HG03575 (cell line): ENCODE measurements around the gene TAS1R3.

Experiments
- ATAC-seq: cut with Tn5 transposase; IDR thresholded peaks from one replicate; pipeline ENCODE4 v1.9.1; 2021; ENCODE audit not compliant: unreplicated experiment, insufficient number of reproducible peaks, low FRiP score; ENCODE audit errors: extremely low read depth

Gene TAS1R3

DNA sequence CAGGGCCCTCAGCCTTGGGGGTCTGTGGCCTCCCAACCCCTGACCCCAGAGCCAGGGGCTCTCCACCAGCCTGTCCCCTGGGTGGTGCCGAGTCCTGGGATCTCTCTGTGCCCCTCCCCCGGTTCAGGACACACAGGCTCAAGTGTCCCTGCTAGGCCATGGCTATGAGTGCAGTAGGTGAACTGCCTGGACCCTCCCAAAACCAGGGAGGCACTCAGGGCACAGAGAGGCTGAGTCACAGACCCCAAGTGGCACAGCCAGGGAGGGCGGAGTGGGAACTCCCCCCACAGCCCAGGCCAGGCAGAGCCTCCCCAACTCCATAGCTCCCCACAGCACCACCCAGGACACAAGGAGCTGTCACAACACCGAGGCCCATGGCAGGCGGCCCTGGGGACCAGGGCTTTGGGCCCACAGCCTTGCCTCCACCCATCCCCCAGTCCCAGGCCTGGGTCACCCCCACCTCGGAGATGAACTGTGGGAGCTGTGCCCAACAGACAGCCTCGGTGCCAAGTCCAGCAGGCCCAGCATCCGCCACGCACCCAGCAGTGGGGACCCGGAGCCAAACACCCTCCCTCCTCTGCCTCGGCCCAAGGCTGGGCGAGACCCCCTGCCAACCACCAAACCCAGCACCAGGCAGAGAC is 14.9 kb downstream of the TAS1R3 start:
- no peak for ATAC-seq

DNA sequence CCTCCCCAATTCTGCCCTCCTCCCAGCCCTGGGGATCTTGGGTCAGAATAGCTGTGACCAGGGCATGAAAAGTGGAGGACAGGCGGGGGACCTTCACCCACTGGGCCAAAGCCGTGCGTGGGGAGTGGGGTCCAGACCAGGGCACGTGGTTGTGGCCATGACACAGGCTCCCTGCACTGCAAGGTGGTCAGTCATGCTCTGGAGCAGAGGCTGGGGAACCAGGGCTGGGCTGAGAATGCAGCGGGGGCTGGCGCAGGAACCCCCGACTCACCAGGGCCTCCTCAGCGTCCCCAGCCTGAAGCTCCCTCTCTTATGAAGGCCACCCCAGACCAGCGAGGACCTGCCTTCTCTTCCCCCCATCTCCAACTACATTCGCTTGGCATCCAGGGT is 15.4 kb downstream of the TAS1R3 start:
- ATAC-seq: no peak

DNA sequence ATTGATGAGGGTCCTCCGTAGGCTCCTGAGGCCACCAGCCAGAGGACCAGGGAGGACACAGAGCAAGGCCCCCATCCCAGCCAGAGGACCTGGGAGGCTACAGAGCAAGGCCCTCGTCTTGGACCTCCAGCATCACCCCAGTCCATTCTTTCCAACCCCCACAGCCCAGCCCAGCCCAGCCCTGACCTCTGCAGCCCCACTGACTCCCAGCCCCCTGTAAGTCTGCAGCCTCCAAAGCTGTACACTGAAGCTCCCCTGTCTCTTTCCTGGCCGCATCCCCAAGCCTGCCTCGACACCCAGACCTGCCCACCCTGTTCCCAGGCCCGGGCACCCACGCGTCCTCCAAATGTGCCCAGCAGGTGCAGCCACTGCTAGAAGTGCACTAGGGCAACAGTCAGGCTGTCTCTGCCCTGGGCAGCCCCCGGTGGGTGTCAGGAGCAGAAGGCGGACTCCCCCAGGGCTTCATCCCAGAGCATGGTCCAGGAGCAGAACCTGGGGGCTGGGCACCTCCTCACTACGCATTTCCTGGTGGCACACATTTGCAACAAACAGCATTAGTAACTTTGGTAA is 16.0 kb downstream of the TAS1R3 start:
- ATAC-seq: no peak

DNA sequence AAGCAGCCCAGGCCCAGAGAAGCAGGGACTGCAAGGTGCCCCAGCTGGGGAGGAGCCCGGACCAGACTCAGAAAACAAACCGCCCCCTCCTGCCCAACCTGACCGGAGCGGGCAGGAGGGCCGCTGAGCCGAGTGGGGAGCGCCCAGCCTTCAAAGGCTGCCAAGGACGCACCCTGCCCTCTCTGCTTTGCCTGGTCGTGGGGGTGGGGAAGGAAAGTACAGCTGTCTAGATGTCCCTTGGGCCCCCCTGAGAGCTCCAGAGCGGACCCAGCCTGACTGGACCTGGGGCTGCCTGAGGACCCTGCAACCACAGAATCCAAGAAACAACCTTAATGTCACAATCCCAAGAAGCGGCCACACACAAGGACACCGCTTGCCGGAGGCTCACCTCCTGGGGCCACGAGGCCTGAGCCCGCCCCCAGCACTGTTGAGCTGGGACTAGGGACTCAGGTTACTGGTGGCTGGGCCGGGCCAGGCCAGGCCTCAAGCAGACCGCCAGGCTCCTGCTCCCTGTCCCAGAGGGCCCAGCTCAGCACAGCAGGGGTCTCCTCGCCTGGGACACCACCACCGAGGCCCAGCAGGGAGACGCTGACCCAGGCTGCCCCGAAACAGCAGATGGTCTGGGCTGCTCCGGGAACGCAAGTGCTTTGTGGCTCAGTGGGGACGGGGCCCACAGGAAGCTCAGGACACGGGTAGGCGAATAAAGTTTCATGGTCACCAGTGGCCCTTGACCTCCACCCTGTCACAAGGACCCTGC is 16.8 kb downstream of the TAS1R3 start:
- ATAC-seq: no peak

DNA sequence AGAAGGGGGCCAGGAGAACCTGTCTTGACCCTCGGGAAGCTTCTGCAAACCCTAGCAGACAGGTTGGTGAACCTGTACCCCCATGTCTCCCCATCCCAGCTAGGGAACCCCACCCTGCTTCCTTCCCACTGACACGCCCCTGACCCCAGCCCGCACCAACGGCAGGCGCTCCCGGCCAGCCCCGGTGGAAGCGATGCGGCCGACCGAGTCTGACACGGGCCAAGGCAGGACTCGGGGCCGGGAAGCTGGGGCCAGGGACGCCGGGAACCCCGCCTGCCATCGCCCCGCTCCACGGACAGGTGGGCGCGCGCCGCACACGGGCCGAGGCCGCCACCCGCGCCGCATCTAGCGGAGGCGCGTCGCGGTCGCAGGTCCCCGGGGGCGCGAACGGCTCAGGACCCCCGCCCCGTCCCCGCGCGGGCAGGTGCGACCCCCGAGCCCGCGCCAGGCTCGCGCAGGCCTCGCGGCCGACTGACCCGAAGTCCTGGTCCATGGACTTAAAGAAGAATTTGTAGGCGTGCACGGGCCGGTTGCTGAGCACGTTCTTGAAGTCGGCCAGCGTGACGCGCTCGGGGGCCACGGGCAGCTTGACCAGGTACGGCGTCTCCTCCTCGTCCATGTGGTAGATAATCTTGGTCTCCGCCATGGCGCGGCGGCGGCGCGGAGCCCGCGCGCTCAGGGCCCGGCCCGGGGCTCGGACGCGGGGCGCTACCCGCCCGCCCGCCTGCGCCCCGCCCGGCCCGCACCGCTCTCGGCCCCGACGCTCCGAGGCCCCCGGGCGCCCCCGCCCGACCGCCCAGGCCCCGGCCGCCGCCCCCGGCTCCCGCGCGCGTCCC is 17.6 kb downstream of the TAS1R3 start:
- ATAC-seq: no peak

DNA sequence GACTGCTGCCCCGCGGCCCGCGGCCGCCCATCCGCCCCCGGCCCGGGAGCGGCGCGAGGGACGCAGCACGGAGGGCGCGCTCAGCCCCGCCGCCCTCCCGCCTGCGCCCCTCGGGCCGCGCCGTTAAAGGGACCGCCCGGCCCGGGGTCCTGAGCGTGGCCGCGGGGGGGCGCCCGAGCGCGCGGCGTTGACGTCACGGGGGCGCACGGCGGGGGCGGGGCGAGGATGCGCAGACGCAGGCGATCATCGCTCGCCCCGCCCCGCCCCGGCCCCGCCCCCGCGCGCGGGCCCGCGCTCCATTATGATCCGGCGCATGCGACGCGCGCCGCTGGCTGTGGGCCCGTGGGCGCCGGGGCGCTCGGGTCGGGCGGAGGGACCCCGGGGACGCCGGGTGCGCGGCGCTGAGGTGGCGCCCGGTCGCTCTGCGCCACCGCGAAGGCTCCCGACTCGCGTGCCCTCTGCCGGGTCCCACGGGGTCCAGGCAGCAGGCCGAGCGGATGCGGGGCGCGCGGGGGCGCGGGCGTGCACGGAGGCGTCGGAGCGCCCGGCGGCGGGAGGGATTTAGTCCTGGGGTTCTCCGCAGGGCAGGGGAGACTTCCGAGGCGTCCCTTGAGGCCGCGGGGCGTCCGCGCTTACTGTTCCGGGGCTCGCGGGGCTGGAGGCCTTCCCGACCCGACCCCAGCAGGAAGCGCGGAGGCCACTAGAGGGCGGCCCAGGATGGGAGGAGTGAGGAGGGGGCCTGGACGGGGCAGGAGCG is 18.4 kb downstream of the TAS1R3 start, which contains the start of gene DVL1:
TSS of gene DVL1 (minus strand) at position 163 of the 757 bp plus-strand sequence. CDS start 353 bp downstream, outside the sequence.
- no peak for ATAC-seq

DNA sequence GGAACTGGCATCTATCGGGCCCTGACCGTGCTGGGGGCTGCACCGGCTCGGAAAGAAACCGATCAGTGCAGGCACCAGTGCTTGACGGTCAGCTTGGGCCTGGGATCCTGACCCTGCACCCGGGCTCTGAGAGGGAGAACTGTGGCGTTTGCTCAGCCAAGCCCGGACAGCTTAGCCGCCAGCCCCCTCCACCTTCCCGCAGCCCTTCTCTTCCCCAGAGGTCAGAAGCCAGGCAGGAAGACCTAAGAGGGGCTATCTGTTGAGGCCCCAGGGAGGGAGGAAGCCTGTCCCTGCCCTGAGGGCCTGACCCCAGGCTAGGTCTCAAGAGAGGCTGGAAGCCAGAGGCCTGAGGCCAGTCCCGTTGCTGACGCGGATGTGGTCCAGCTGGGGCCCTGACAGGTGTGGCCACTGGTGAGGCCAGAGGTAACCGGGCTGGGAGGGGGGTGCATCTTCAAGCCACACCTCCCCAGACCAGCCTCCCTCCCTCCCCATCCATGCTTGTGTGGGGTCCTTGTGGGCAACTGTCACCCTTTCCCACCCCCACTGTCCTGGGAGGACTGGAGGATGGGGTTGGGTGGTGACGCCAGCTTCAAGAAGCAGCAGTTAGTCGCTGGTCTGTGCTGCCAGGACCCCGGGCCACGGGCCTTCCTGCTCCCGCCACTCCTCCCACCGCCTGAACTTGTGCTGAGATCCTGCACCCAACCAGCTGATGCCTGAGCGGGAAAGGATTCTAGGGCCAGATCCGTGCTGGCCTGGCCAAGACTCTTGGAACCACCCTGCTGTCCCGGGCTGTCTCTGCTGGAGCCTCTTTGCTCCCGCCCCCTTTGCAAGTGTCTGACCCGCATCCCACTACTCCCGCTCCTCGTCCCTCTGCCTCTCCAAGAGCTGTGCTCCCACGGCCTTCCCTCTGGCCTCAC is 20.7 kb downstream of the TAS1R3 start:
- no peak for ATAC-seq

DNA sequence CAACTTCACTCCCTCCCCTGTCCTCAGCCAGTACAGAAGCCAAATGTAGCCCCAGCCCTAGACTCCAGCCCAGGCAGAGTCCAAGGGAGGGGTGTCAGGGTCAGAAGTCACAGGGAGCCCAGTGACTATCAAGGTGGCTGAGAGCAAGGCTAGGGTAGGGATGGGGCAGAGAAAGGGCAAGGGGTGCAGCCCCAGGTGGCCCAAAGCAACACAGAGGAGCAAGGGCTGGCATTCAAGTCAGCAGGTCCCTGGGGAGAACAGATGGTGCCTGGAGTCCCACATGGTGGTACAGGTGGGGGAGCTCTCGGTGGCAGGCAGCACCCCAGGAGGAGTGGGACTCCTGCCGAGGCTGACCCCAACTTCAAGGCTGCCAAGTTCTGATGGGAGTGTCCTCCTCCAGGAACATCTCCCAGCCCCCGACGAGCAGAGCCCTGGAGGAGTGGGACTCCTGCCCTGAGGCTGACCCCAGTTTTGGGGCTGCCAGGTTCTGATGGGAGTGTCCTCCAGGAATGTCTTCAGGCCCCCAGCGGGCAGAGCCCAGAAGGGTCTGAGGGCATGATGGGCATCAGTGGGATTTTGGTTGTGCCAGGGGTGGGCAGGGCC is 21.8 kb downstream of the TAS1R3 start:
- no peak for ATAC-seq

DNA sequence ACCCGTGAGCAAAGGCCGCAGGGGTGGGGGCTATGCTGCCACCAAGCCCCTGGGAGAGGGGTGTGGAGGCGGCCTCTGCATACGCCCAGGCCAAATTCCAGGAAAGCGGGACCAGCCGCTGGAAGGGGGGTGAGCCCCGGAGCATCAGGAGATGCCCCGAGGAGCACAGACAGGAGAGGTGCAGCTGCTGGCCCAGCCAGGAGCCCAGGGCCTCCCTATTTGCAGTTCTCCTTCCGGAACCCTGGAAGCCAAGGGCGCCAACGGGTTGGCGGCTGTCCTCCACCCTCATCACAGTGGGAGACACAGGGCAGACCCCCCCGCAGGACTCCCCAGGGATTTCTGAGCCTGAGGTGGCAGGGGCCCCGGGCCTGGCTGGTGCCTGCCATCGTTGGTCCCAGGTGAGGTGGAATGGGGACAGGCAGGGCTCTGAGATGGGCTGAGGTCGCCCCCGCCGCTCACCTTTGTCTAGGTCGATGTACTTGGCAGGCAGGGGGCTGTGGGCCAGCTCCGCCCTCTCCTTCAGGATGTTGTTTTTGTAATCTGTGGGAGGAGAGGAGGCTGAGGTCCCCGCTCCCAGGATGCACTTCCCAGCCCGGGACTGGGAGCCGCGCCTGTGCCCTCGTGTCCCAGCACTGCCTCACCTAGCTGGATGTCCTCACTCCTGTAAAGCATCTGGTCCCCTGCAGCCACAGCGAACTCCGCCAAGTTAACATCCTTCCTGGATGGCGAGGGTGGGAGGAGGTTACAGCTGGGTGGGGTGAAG is 22.5 kb downstream of the TAS1R3 start:
- no peak for ATAC-seq

DNA sequence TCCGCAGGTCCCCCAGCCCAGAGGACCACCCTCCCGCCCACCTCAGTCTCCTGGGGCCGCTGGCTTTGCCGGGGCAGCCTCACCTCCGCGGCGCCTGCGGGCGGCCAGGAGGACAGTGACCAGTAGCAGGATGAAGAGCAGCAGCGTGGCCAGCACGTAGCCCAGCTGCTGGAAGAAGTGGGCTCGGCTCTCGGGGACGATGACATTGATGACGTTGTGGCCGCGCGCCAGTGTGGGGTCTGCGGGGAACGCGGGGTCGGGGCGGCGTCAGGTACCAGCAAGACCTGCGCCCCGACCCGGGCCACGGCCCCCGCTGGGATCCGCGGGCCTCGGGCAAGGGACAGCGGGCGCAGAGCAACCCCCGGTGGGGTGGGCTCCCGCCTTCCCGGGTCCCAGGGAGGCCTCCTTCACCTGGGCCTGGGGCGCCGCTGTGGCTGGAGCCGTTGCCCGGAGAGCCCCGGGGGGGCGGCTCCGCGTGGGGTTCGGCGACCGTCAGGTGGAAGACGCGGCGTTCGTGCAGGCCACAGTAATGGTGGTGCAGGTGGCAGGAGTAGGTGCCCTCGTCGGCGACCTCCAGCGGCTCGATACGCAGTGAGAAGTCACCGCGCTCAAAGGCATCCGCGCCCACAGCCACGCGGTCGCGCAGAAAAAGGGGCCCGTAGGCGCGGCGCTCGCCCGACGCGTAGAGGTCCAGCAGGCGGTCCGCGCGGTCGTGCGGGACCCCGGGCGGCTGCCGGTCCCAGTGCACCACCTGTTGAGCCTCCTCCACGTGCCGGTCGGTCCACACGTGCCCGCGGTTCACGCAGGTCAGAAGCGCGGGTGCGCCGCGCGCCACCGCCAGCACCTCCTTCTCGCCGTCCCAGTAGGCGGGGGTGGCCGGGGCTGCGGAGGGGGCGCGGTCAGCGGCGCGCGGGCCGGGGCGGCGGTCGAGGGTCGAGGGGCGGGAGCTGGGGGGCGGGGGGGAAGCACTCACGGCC is 23.5 kb downstream of the TAS1R3 start:
- ATAC-seq: no peak

DNA sequence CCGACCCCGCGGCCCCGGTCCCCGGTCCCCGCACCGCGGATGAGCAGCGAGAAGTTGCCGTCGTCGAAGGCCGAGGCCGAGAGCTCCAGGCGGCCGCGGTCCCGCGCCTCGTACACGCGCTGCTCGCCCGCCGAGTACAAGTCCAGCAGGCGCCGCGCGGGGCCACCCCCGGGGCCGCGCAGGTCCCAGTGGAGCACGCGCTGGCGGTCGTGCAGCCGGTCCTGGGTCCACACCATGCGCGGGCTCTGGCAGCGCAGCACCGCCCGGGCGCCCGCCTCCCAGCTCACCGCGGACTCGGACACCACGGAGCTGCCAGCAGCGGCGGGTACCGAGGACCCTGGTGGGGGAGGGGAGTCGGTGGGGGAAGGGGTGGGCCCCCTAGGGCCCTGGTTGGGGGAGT is 24.3 kb downstream of the TAS1R3 start:
- ATAC-seq: no peak

DNA sequence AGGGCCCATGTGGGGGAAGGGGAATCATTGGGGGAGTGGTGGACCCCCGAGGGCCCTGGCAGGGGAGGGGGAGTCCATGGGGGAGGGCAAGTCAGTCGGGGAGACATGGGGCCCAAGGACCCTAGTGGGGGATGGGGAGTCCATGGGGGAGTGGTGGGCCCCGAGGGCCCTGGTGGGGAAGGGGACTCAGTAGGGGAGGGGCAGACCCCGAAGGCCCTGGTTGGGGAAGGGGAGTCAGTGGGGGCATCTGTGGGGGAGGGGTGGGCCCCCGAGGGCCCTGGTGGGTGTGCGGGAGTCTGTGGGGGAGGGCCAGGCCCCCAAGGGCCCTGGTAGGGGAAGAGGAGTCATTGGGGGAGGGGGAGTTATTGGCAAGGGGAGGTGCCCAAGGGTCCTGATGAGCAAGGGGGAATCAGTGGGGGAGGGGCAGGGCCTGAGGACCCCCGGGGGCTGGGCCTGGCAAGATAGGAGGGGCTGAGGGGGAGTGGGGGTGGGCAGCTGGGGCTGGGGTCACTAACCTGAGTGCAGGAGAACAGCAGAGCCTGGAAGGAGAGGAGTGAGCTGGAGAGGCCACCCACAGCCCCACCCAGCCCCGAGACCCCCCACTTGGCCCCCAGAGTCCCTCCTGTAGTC is 25.2 kb downstream of the TAS1R3 start:
- ATAC-seq: no peak

DNA sequence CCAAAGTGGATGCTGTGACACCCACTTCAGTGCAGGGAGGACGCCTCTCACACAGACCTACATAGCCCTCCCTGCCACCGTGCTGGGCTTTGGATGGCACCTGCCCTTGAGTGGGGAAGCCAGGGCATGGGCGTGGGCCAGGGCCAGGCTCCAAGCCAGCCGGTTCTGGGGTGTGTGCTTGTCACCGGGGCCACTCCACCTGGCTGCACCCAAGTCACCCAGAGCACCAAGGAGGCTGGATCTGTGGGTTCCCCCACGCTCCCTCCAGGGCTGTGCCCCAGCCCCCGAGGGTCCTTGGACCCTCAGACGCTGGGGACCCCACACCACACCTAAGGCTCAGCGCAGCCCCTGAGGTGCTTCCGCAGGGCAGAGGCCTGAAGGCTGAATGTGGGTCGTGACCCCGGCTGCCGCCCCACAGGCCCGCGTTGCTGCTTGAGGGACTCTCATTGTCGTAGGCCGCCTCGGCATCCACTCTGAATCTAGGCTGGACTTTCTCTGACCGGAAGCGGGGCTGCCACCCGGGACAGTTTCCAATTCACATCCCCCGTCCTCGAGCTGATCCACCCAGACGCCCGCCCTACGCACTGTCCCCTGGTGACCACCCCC is 25.8 kb downstream of the TAS1R3 start:
- ATAC-seq: no peak

DNA sequence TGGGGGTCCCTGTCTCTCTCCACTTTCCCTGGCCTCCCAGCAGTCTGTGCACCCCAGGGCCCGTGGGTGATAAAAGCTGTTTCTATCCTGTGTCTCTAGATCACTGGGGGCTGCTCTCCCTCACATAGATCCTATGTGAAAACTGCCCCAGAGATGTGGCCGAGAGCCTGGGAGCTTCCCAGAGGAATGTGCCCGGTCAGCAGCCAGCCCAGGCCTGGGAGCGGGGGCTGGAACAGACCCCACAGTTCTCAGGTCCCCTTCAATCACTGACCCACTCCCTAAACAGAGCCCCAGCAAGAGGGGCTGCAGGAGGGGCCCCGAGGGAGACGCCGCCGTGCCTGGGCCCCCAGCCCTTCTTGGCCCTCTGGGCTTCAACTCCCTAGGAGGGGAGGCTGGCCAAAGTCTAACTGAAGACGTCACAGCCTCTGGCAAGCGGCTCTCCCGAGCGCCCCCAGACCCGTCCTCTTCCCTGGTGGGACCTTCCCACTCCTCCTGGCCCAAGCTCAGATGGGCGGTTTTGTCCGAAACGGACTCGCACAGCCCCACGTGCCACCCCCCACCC is 26.9 kb downstream of the TAS1R3 start:
- no peak for ATAC-seq
